ENCODE measurements around the gene STARD8. TPM values are rescaled to one million over a fixed set of nuclear protein-coding genes. Genes with fewer than 3 reads are reported as not detected.

STARD8 gene
- total and polyA plus RNA-seq, 7 donors: 0.92 to 10.7 (median 5.3) TPM

- no peak overlapping the region for H3K27ac ChIP-seq
- H3K4me1 ChIP-seq: no peaks in the 10 kb centered on the region
- H3K27me3 ChIP-seq: no peaks in the 10 kb centered on the region
- no peak overlapping the region for H3K4me3 ChIP-seq
- H3K9me3 ChIP-seq: no peaks in the 10 kb centered on the region
- WGBS, 2 donors: 93 to 94% methylated on average over 11 of the region's 11 CpGs
- TF ChIP-seq POLR2AphosphoS5 (IDR thresholded peaks at IDR 0.05) (no peak), EP300 (IDR thresholded peaks at IDR 0.05) (no peak)
- intact Hi-C loops (cut with DNase I): no loop called here
- H3K36me3 ChIP-seq: no peaks in the 10 kb centered on the region
- peak; percentile 48 for DNase-seq
Measured at GRCh38 chrX:68719904-68720614, 72.6 kb downstream of the STARD8 start.

GRCh38 chrX:68720851-68721250 lies 73.4 kb downstream of the STARD8 start:
- H3K36me3 ChIP-seq: no peaks in the 10 kb centered on the region
- no peak overlapping the region for H3K27ac ChIP-seq
- intact Hi-C loops (cut with DNase I): no loop called here

GRCh38 chrX:68721546-68721945 lies 74.1 kb downstream of the STARD8 start:
- no peaks in the 10 kb centered on the region for H3K36me3 ChIP-seq
- no peaks in the 10 kb centered on the region for H3K4me1 ChIP-seq
- peak; percentile 32 for DNase-seq
- 86 to 93% methylated on average over 7 of the region's 7 CpGs for WGBS, 2 donors
- no peak for TF ChIP-seq CTCF (IDR thresholded peaks at IDR 0.05)
- TF ChIP-seq EP300 (IDR thresholded peaks at IDR 0.05): no peak
- no peak for TF ChIP-seq POLR2AphosphoS5 (IDR thresholded peaks at IDR 0.05)
- no peak for TF ChIP-seq POLR2A (IDR thresholded peaks at IDR 0.05)
- intact Hi-C loops (cut with DNase I): no loop called here
- no peaks in the 10 kb centered on the region for H3K27me3 ChIP-seq
- no peaks in the 10 kb centered on the region for H3K9me3 ChIP-seq
- H3K4me3 ChIP-seq: no peak overlapping the region
- no peak overlapping the region for H3K27ac ChIP-seq

More at GRCh38 chrX:68720851-68721250, 73.4 kb downstream of the STARD8 start:
- Histone ChIP-seq H3K4me3 (no peak overlapping the region), H3K27me3 (no peaks in the 10 kb centered on the region), H3K4me1 (no peaks in the 10 kb centered on the region), H3K9me3 (no peaks in the 10 kb centered on the region)
- DNase-seq: peak; percentile 14
- TF ChIP-seq POLR2A (IDR thresholded peaks at IDR 0.05) (no peak), CTCF (IDR thresholded peaks at IDR 0.05) (no peak), POLR2AphosphoS5 (IDR thresholded peaks at IDR 0.05) (no peak), EP300 (IDR thresholded peaks at IDR 0.05) (no peak)
- WGBS, 2 donors: 95 to 96% methylated on average over 9 of the region's 9 CpGs

- peak; percentile 46 for DNase-seq
- no peaks in the 10 kb centered on the region for H3K9me3 ChIP-seq
- H3K27me3 ChIP-seq: no peaks in the 10 kb centered on the region
- whole genome bisulfite sequencing, 2 donors: 90 to 92% methylated on average over 16 of the region's 16 CpGs
- no peak for TF ChIP-seq EP300 (IDR thresholded peaks at IDR 0.05)
- no peak for TF ChIP-seq CTCF (IDR thresholded peaks at IDR 0.05)
- no peak for TF ChIP-seq POLR2A (IDR thresholded peaks at IDR 0.05)
- TF ChIP-seq POLR2AphosphoS5 (IDR thresholded peaks at IDR 0.05): no peak
- no peak overlapping the region for H3K27ac ChIP-seq
- no peak overlapping the region for H3K4me3 ChIP-seq
- intact Hi-C loops (cut with DNase I): no loop called here
- H3K4me1 ChIP-seq: no peaks in the 10 kb centered on the region
- no peaks in the 10 kb centered on the region for H3K36me3 ChIP-seq
Measured at GRCh38 chrX:68721991-68722860, 74.8 kb downstream of the STARD8 start.

GRCh38 chrX:68723491-68724155 lies 76.2 kb downstream of the STARD8 start:
- no peaks in the 10 kb centered on the region for H3K36me3 ChIP-seq
- no peak overlapping the region for H3K4me3 ChIP-seq
- peak; percentile 60 for DNase-seq
- H3K27me3 ChIP-seq: no peaks in the 10 kb centered on the region
- no peak overlapping the region for H3K27ac ChIP-seq
- intact Hi-C loops (cut with DNase I): no loop called here
- H3K9me3 ChIP-seq: no peaks in the 10 kb centered on the region
- H3K4me1 ChIP-seq: no peaks in the 10 kb centered on the region
- 91 to 93% methylated on average over 24 of the region's 24 CpGs for WGBS, 2 donors
- TF ChIP-seq CTCF (IDR thresholded peaks at IDR 0.05): no peak
- TF ChIP-seq EP300 (IDR thresholded peaks at IDR 0.05): no peak
- TF ChIP-seq POLR2A (IDR thresholded peaks at IDR 0.05): no peak
- TF ChIP-seq POLR2AphosphoS5 (IDR thresholded peaks at IDR 0.05): no peak
